GM12865 (cell line): Measurements from ENCODE around the gene LIME1.

ENCODE experiments used
- DNase-seq: peaks from one replicate; pipeline ENCODE4 v3.0.0; 2010; ENCODE audit warnings: low read depth
- H3K4me3 ChIP-seq: 2 replicates; pipeline ENCODE4 v1.5.1; 2011; ENCODE audit warnings: mild to moderate bottlenecking, low read depth, low read length, control low read depth
- CTCF ChIP-seq: IDR thresholded peaks from 2 replicates; pipeline ENCODE4 v1.5.1; 2011; ENCODE audit warnings: low read length, control low read depth, low read depth, inconsistent platforms; ENCODE audit not compliant: insufficient read depth; ENCODE audit errors: missing control alignments

The LIME1 gene

GRCh38 chr20:63751471-63752271 is 15.2 kb downstream of the LIME1 start:
- no peak overlapping the region for H3K4me3 ChIP-seq
- DNase-seq = no peak
- TF ChIP-seq CTCF = no peak

GRCh38 chr20:63752411-63753101 is 16.1 kb downstream of the LIME1 start:
- TF ChIP-seq CTCF = no peak
- no peak overlapping the region for H3K4me3 ChIP-seq
- DNase-seq = no peak

GRCh38 chr20:63753381-63753780 is 16.9 kb downstream of the LIME1 start:
- TF ChIP-seq CTCF = no peak
- no peak overlapping the region for H3K4me3 ChIP-seq

GRCh38 chr20:63754008-63754407 is 17.5 kb downstream of the LIME1 start:
- TF ChIP-seq CTCF = no peak
- no peak for DNase-seq
- no peak overlapping the region for H3K4me3 ChIP-seq

More at GRCh38 chr20:63753381-63753780, 16.9 kb downstream of the LIME1 start:
- DNase-seq = no peak

- no peak overlapping the region for H3K4me3 ChIP-seq
- no peak for TF ChIP-seq CTCF
- no peak for DNase-seq
These were observed 19.6 kb downstream of the LIME1 start for GRCh38 chr20:63755933-63756647.

- no peak overlapping the region for H3K4me3 ChIP-seq
- no peak for DNase-seq
- no peak for TF ChIP-seq CTCF
These were observed 20.2 kb downstream of the LIME1 start for GRCh38 chr20:63756648-63756991.
